ENCODE results near the gene STEEP1.

DNA sequence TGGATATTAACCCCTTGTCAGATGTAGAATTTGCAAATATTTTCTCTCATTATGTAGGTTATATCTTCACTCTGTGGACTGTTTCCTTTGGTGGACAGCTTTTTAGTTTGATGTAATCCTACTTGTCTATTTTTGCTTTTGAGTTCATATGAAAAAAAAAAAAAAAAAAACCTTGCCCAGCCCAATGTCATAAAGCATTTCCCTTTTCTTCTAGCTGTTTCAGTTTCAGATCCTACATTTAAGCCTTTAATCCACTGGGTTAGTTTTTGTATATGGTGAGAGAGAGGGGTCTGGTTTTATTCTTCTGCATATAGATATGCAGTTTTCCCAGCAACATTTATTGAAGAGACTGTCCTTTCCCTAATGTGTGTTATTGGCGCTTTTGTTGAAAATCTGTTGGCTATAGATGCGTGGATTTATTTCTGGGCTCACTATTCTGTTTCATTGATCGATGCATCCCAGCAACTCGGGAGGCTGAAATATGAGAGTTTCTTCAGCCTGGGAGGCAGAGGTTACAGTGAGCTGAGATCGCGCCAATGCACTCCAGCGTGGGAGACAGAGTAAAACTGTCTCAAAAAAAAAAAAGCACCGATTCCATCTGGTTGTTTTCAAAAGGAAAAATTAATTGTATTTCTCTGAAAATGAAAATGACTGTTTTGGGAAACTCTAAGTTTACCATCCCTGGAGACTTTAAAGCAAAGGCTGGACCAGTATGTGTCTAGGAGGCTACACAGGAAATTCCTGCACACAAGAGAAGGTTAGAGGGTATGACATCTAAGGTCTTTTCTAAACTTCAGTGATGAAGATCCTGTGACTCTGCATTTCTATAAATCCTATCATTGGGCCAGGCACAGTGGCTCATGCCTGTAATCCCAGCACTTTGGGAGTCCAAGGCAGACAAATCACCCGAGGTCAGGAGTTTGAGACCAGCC, 35.6 kb downstream of the STEEP1 start:
- TF ChIP-seq, protein P1, sequence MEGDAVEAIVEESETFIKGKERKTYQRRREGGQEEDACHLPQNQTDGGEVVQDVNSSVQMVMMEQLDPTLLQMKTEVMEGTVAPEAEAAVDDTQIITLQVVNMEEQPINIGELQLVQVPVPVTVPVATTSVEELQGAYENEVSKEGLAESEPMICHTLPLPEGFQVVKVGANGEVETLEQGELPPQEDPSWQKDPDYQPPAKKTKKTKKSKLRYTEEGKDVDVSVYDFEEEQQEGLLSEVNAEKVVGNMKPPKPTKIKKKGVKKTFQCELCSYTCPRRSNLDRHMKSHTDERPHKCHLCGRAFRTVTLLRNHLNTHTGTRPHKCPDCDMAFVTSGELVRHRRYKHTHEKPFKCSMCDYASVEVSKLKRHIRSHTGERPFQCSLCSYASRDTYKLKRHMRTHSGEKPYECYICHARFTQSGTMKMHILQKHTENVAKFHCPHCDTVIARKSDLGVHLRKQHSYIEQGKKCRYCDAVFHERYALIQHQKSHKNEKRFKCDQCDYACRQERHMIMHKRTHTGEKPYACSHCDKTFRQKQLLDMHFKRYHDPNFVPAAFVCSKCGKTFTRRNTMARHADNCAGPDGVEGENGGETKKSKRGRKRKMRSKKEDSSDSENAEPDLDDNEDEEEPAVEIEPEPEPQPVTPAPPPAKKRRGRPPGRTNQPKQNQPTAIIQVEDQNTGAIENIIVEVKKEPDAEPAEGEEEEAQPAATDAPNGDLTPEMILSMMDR (IDR thresholded peaks at IDR 0.05), result no peak
- no peak for TF ChIP-seq POLR2A (IDR thresholded peaks at IDR 0.05)
